ENCODE measurements around the gene MRPS5.

The MRPS5 gene

GRCh38 chr2:95057535-95058370 lies 63.9 kb downstream of the MRPS5 start:
- ChIA-PET CTCF (interaction anchor here (1.3 to 1.9 kb wide), 2 partner anchors 19 to 22 kb away, joined by 3 to 4 read pairs; no protein-coding TSS in a partner anchor), POLR2A (no interaction called here)
- TF ChIP-seq, protein P1, sequence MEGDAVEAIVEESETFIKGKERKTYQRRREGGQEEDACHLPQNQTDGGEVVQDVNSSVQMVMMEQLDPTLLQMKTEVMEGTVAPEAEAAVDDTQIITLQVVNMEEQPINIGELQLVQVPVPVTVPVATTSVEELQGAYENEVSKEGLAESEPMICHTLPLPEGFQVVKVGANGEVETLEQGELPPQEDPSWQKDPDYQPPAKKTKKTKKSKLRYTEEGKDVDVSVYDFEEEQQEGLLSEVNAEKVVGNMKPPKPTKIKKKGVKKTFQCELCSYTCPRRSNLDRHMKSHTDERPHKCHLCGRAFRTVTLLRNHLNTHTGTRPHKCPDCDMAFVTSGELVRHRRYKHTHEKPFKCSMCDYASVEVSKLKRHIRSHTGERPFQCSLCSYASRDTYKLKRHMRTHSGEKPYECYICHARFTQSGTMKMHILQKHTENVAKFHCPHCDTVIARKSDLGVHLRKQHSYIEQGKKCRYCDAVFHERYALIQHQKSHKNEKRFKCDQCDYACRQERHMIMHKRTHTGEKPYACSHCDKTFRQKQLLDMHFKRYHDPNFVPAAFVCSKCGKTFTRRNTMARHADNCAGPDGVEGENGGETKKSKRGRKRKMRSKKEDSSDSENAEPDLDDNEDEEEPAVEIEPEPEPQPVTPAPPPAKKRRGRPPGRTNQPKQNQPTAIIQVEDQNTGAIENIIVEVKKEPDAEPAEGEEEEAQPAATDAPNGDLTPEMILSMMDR (IDR thresholded peaks at IDR 0.05; ENCODE audit: insufficient read depth, low read length, missing control alignments): no peak
- no peak overlapping the region for H3K4me3 ChIP-seq (ENCODE audit: low read depth, low read length)
- no peak for DNase-seq (ENCODE audit: low read depth, low spot score)

DNA sequence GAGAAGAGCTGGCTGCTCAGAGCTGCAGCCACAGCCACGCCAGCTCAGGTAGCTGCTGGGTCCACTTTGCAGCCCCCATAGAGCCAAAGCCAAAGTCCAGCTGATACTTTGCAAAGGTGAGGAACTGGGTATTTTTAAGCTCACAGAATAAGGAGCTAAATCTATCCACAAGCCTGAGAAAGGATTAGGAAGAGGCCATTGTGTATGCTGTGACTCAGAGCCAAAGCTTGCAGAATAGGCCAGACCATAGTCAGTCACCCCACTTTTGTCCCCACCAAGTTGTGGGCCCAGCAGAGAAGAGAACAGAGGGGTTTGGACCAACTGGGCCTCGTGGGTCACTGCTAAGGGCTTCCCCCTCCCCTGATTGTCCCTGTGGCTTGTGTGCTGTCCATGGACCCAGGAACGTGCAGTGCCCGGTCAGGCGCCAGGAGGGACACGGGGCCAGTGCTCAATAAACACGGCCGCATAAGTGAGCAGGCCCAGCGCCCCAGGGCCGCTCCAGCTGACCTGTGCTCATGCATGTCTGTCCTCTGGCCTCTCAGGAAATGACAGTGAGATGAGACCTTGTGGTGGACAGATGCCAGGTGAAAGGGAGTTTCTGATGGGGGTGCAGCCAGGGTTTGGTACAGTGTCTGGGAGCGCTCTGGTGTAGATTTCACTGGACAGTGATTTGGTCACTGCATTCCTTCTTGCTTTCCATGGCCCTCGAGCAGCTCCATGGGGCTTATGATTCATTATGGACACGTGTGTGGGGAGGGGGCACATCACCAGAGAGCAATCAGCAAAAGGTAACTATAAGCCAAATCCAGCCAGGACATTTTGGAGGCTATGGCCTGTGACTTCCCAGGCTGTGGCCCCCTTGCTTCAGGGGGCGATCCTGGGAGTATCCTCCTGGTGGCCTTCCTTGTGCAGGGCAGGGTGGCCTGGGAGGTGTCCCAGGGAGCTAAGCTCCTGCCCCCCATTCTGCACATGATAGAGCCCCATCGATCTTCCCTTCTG lies 64.8 kb downstream of the MRPS5 start:
- TF ChIP-seq, protein P1 (IDR thresholded peaks at IDR 0.05; ENCODE audit: insufficient read depth, low read length, missing control alignments): no peak
- no peak for DNase-seq (ENCODE audit: low read depth, low spot score)
- POLR2A ChIA-PET: no interaction called here

GRCh38 chr2:95056044-95056443 lies 65.6 kb downstream of the MRPS5 start:
- ChIA-PET POLR2A (no interaction called here), CTCF (no interaction called here)
- TF ChIP-seq, protein P1 (IDR thresholded peaks at IDR 0.05; ENCODE audit: insufficient read depth, low read length, missing control alignments): no peak
- no peak for DNase-seq (ENCODE audit: low read depth, low spot score)
- no peak overlapping the region for H3K4me3 ChIP-seq (ENCODE audit: low read depth, low read length)

More for the DNA sequence above, 64.8 kb downstream of the MRPS5 start:
- CTCF ChIA-PET: interaction anchor here (1.3 to 1.9 kb wide), 2 partner anchors 20 to 23 kb away, joined by 3 to 4 read pairs; no protein-coding TSS in a partner anchor
- no peak overlapping the region for H3K4me3 ChIP-seq (ENCODE audit: low read depth, low read length)

GRCh38 chr2:95055262-95055661 lies 66.3 kb downstream of the MRPS5 start:
- TF ChIP-seq, protein P1 (IDR thresholded peaks at IDR 0.05; ENCODE audit: insufficient read depth, low read length, missing control alignments): no peak
- ChIA-PET POLR2A (no interaction called here), CTCF (interaction anchor here (1.7 kb wide), 1 partner anchor 21 kb away, joined by 5 read pairs; no protein-coding TSS in a partner anchor)
- no peak for DNase-seq (ENCODE audit: low read depth, low spot score)
- no peak overlapping the region for H3K4me3 ChIP-seq (ENCODE audit: low read depth, low read length)

- no peak overlapping the region for H3K4me3 ChIP-seq (ENCODE audit: low read depth, low read length)
- POLR2A ChIA-PET: interaction anchor here (0.7 kb wide), 1 partner anchor 10 kb away, joined by 3 read pairs; no protein-coding TSS in a partner anchor
- DNase-seq (ENCODE audit: low read depth, low spot score): no peak
- TF ChIP-seq, protein P1 (IDR thresholded peaks at IDR 0.05; ENCODE audit: insufficient read depth, low read length, missing control alignments): no peak
- CTCF ChIA-PET: interaction anchor here (1.0 to 1.7 kb wide), 4 partner anchors 22 to 32 kb away, joined by 4 to 6 read pairs (median 5); no protein-coding TSS in a partner anchor
Observed at GRCh38 chr2:95054016-95054415, 67.6 kb downstream of the MRPS5 start.

All from AG04449 (cell line).